ENCODE results near the gene SKAP2. TPM values are rescaled to one million over a fixed set of nuclear protein-coding genes. Genes with fewer than 3 reads are reported as not detected.

The SKAP2 gene
- total and polyA plus RNA-seq, 2 donors (not counting 3 experiments of a cell fraction or from before 2014, with no cell fraction given): 4.0 to 27.6 TPM

GRCh38 chr7:26691406-26691805 is 173.0 kb downstream of the SKAP2 start:
- no peak overlapping the region for H3K4me3 ChIP-seq (replicated peaks in 1 of 3; ENCODE audit: insufficient read depth in 1 of 3, low read depth in 1 of 3, low read length in 3 of 3)
- dilution Hi-C loops (cut with MboI; ENCODE audit: extremely low pct_ligation_motif_present, low sequenced_read_pairs): no loop called here
- H3K4me1 ChIP-seq (ENCODE audit: control insufficient read depth, extremely low read depth, insufficient read depth, low read length): peaks cover 55% of the 10 kb centered on the region
- ChIA-PET POLR2A (no interaction called here), CTCF (interaction anchor here (1.3 to 7.4 kb wide), 5 partner anchors 9 to 488 kb away, joined by 4 to 46 read pairs (median 9); partner anchors contain the start of gene HOXA5)
- H3K27ac ChIP-seq (ENCODE audit: insufficient read depth, low read depth, low read length): no peak overlapping the region
- peak overlapping the region; percentile 4 for H3K4me2 ChIP-seq (ENCODE audit: insufficient read depth, low read length)
- intact Hi-C loops (cut with micrococcal nuclease): no loop called here
- no peak overlapping the region for H3K9ac ChIP-seq (replicated peaks; ENCODE audit: extremely low read depth, insufficient read depth, low read length)
- H3K36me3 ChIP-seq (ENCODE audit: control insufficient read depth in 2 of 2, extremely low read depth in 1 of 2, insufficient read depth in 2 of 2, low read length in 2 of 2): no peaks in the 10 kb centered on the region
- no peaks in the 10 kb centered on the region for H3K9me3 ChIP-seq (replicated peaks; ENCODE audit: control insufficient read depth, insufficient read depth, low read length)
- BruUV-seq (replicated peaks): no TSS peak
- no peaks in the 10 kb centered on the region for H3K79me2 ChIP-seq (ENCODE audit: control insufficient read depth, insufficient read depth, low read length)
- TF ChIP-seq GATA2 (IDR thresholded peaks at IDR 0.05; ENCODE audit: insufficient read depth, insufficient read length, low read depth, low read length) (peak; percentile 48), JUN (IDR thresholded peaks at IDR 0.05; ENCODE audit: borderline replicate concordance, insufficient read depth, insufficient read length, low read depth) (no peak), FOS (IDR thresholded peaks at IDR 0.05; ENCODE audit: borderline replicate concordance, insufficient read depth, low read length) (no peak)
- DNase-seq (ENCODE audit: low read depth, low spot score) (no peak), FAIRE-seq (no peak)
- H3K9me1 ChIP-seq (replicated peaks; ENCODE audit: control insufficient read depth, extremely low read depth, insufficient read depth, low read length): no peaks in the 10 kb centered on the region
- H4K20me1 ChIP-seq (replicated peaks; ENCODE audit: control insufficient read depth, extremely low read depth, insufficient read depth, low read length): no peaks in the 10 kb centered on the region
- no peak overlapping the region for H2AFZ ChIP-seq (ENCODE audit: low read depth, low read length)
- no peaks in the 10 kb centered on the region for H3K27me3 ChIP-seq (ENCODE audit: control insufficient read depth in 2 of 2, insufficient read depth in 2 of 2, low read length in 2 of 2)

GRCh38 chr7:26690135-26690805 is 174.1 kb downstream of the SKAP2 start:
- FAIRE-seq (no peak), DNase-seq (ENCODE audit: low read depth, low spot score) (no peak)
- H3K27ac ChIP-seq (ENCODE audit: insufficient read depth, low read depth, low read length): no peak overlapping the region
- no peaks in the 10 kb centered on the region for H3K9me3 ChIP-seq (replicated peaks; ENCODE audit: control insufficient read depth, insufficient read depth, low read length)
- no peaks in the 10 kb centered on the region for H3K36me3 ChIP-seq (ENCODE audit: control insufficient read depth in 2 of 2, extremely low read depth in 1 of 2, insufficient read depth in 2 of 2, low read length in 2 of 2)
- intact Hi-C loops (cut with micrococcal nuclease) (no loop called here), dilution Hi-C loops (cut with MboI; ENCODE audit: extremely low pct_ligation_motif_present, low sequenced_read_pairs) (no loop called here)
- no peaks in the 10 kb centered on the region for H3K27me3 ChIP-seq (ENCODE audit: control insufficient read depth in 2 of 2, insufficient read depth in 2 of 2, low read length in 2 of 2)
- no peaks in the 10 kb centered on the region for H4K20me1 ChIP-seq (replicated peaks; ENCODE audit: control insufficient read depth, extremely low read depth, insufficient read depth, low read length)
- no peak overlapping the region for H3K9ac ChIP-seq (replicated peaks; ENCODE audit: extremely low read depth, insufficient read depth, low read length)
- no TSS peak for BruUV-seq (replicated peaks)
- no peaks in the 10 kb centered on the region for H3K9me1 ChIP-seq (replicated peaks; ENCODE audit: control insufficient read depth, extremely low read depth, insufficient read depth, low read length)
- CTCF ChIA-PET: interaction anchor here (0.8 to 7.4 kb wide), 7 partner anchors 8 to 453 kb away, joined by 3 to 46 read pairs (median 4); partner anchors contain the start of gene HOXA5
- no peaks in the 10 kb centered on the region for H3K79me2 ChIP-seq (ENCODE audit: control insufficient read depth, insufficient read depth, low read length)
- TF ChIP-seq CTCF (IDR thresholded peaks at IDR 0.05; ENCODE audit: extremely low read depth in 1 of 2, insufficient read depth in 1 of 2, low read depth in 1 of 2, low read length in 2 of 2): no peak
- no peak for TF ChIP-seq GATA2 (IDR thresholded peaks at IDR 0.05; ENCODE audit: insufficient read depth, insufficient read length, low read depth, low read length)
- no peak for TF ChIP-seq FOS (IDR thresholded peaks at IDR 0.05; ENCODE audit: borderline replicate concordance, insufficient read depth, low read length)
- TF ChIP-seq MAX (IDR thresholded peaks at IDR 0.05; ENCODE audit: insufficient read depth, insufficient read length): no peak
- TF ChIP-seq POLR2AphosphoS5 (IDR thresholded peaks at IDR 0.05; ENCODE audit: insufficient read depth, low read depth, low read length): no peak
- TF ChIP-seq JUN (IDR thresholded peaks at IDR 0.05; ENCODE audit: borderline replicate concordance, insufficient read depth, insufficient read length, low read depth): no peak
- TF ChIP-seq MYC (IDR thresholded peaks at IDR 0.05; ENCODE audit: low read depth, low read length): no peak
- no peak for TF ChIP-seq EZH2 (IDR thresholded peaks at IDR 0.05; ENCODE audit: borderline replicate concordance, low read depth, low read length, severe bottlenecking)
- TF ChIP-seq POLR2A (IDR thresholded peaks at IDR 0.05; ENCODE audit: low read depth, low read length): no peak
- no peak overlapping the region for H3K4me2 ChIP-seq (ENCODE audit: insufficient read depth, low read length)
- H3K4me3 ChIP-seq (replicated peaks in 1 of 3; ENCODE audit: insufficient read depth in 1 of 3, low read depth in 1 of 3, low read length in 3 of 3): no peak overlapping the region
- peaks cover 66% of the 10 kb centered on the region for H3K4me1 ChIP-seq (ENCODE audit: control insufficient read depth, extremely low read depth, insufficient read depth, low read length)
- no peak overlapping the region for H2AFZ ChIP-seq (ENCODE audit: low read depth, low read length)
- POLR2A ChIA-PET: interaction anchor here (1.0 kb wide), 1 partner anchor 462 kb away, joined by 3 read pairs; the partner anchor contains the start of gene HOXA3
